SK-N-SH treated with all-trans-retinoic acid at 6 μM for 48 hours (cell line): Measurements from ENCODE around the gene C22orf42.

Experiments
- ATAC-seq: fragments of 200-7000 bp; cut with Tn5 transposase; 3 replicates; pipeline ENCODE4 v1.9.1; 2020; ENCODE audit warnings: mild to moderate bottlenecking, moderate library complexity
- ARNTL ChIP-seq: fragments of 450-650 bp; formaldehyde crosslinking; IDR thresholded peaks from 2 replicates; pipeline ENCODE4 v1.5.0; 2020; ENCODE audit warnings: low read depth, mild to moderate bottlenecking, moderate library complexity, borderline replicate concordance
- BACH2 ChIP-seq: fragments of 250-450 bp; sonication (Bioruptor Pico); IDR thresholded peaks from 2 replicates; pipeline ENCODE4 v1.9.0; 2021; ENCODE audit warnings: mild to moderate bottlenecking, borderline replicate concordance
- CREB5 ChIP-seq: fragments of 250-450 bp; sonication (Bioruptor Pico); IDR thresholded peaks from 2 replicates; pipeline ENCODE4 v1.5.1; 2020; ENCODE audit warnings: low read depth, mild to moderate bottlenecking, moderate library complexity
- CSRNP3 ChIP-seq: fragments of 250-450 bp; sonication (Bioruptor Pico); IDR thresholded peaks from 2 replicates; pipeline ENCODE4 v1.5.1; 2021; ENCODE audit warnings: mild to moderate bottlenecking, moderate library complexity
- ESRRG ChIP-seq: fragments of 250-450 bp; sonication (Bioruptor Pico); IDR thresholded peaks from 2 replicates; pipeline ENCODE4 v1.6.1; 2021; ENCODE audit warnings: mild to moderate bottlenecking
- GLIS3 ChIP-seq: fragments of 250-450 bp; sonication (Bioruptor Pico); IDR thresholded peaks from 2 replicates; pipeline ENCODE4 v1.5.0; 2020; ENCODE audit warnings: mild to moderate bottlenecking, moderate library complexity
- OSR1 ChIP-seq: fragments of 250-450 bp; sonication (Bioruptor Pico); IDR thresholded peaks from 2 replicates; pipeline ENCODE4 v1.8.0; 2022; ENCODE audit warnings: moderate library complexity, mild to moderate bottlenecking, inconsistent platforms
- PATZ1 ChIP-seq: fragments of 250-450 bp; sonication (Bioruptor Pico); IDR thresholded peaks from 2 replicates; pipeline ENCODE4 v1.8.0; 2020; ENCODE audit warnings: mild to moderate bottlenecking, moderate library complexity, borderline replicate concordance
- POU6F1 ChIP-seq: fragments of 250-450 bp; sonication (Bioruptor Pico); IDR thresholded peaks from 2 replicates; pipeline ENCODE4 v1.8.0; 2021; ENCODE audit warnings: low read depth, mild to moderate bottlenecking, moderate library complexity, borderline replicate concordance
- SNAI2 ChIP-seq: fragments of 250-450 bp; sonication (Bioruptor Pico); IDR thresholded peaks from 2 replicates; pipeline ENCODE4 v1.5.0; 2020; ENCODE audit warnings: mild to moderate bottlenecking, moderate library complexity
- TCF4 ChIP-seq: fragments of 250-450 bp; sonication (Bioruptor Pico); IDR thresholded peaks from 2 replicates; pipeline ENCODE4 v1.8.0; 2021; ENCODE audit warnings: mild to moderate bottlenecking, moderate library complexity, borderline replicate concordance
- TOX ChIP-seq: fragments of 250-450 bp; sonication (Bioruptor Pico); IDR thresholded peaks from 2 replicates; pipeline ENCODE4 v1.8.0; 2021; ENCODE audit warnings: mild to moderate bottlenecking, moderate library complexity, borderline replicate concordance
- TSHZ2 ChIP-seq: fragments of 250-450 bp; sonication (Bioruptor Pico); IDR thresholded peaks from 2 replicates; pipeline ENCODE4 v1.5.0; 2020; ENCODE audit warnings: mild to moderate bottlenecking, moderate library complexity
- ZNF565 ChIP-seq: fragments of 450-650 bp; formaldehyde crosslinking; conservative IDR thresholded peaks from 2 replicates; pipeline ENCODE4 v1.5.0; 2020; ENCODE audit warnings: low read depth, mild to moderate bottlenecking, moderate library complexity
- ZNF8 ChIP-seq: fragments of 450-650 bp; formaldehyde crosslinking; IDR thresholded peaks from 2 replicates; pipeline ENCODE4 v1.5.0; 2020; ENCODE audit warnings: mild to moderate bottlenecking, moderate library complexity

The C22orf42 gene

GRCh38 chr22:32120603-32121002 lies 38.5 kb downstream of the C22orf42 start:
- no peak for TF ChIP-seq CREB5 (CRISPR knock-in tag)
- no peak for TF ChIP-seq TCF4 (CRISPR knock-in tag)
- no peak for TF ChIP-seq ZNF8 (CRISPR knock-in tag)
- TF ChIP-seq CSRNP3 (CRISPR knock-in tag) = no peak
- TF ChIP-seq SNAI2 (CRISPR knock-in tag) = no peak
- no peak for TF ChIP-seq ZNF565
- no peak for TF ChIP-seq PATZ1 (CRISPR knock-in tag)
- no peak for TF ChIP-seq OSR1 (CRISPR knock-in tag)
- TF ChIP-seq TSHZ2 (CRISPR knock-in tag) = no peak
- TF ChIP-seq ARNTL (CRISPR knock-in tag) = no peak
- no peak for TF ChIP-seq TOX (CRISPR knock-in tag)
- ATAC-seq = no peak

GRCh38 chr22:32119568-32120235 lies 39.4 kb downstream of the C22orf42 start:
- TF ChIP-seq GLIS3 (CRISPR knock-in tag) = no peak
- TF ChIP-seq ESRRG (CRISPR knock-in tag) = no peak
- TF ChIP-seq BACH2 (CRISPR knock-in tag) = no peak
- TF ChIP-seq TSHZ2 (CRISPR knock-in tag) = no peak
- no peak for TF ChIP-seq POU6F1
- no peak for TF ChIP-seq OSR1 (CRISPR knock-in tag)
- no peak for TF ChIP-seq SNAI2 (CRISPR knock-in tag)
- no peak for TF ChIP-seq PATZ1 (CRISPR knock-in tag)
- no peak for TF ChIP-seq ARNTL (CRISPR knock-in tag)
- ATAC-seq = no peak
